Right renal cortex interstitium (tissue), 3 donors: ENCODE results near the gene DLG5. TPM values are rescaled to one million over a fixed set of nuclear protein-coding genes. Genes with fewer than 3 reads are reported as not detected.

Experiments used
- DNase-seq, 3 donors: peaks; one replicate each; pipeline ENCODE4 v3.0.0-alpha.2; 2013; ENCODE audit warnings: low read depth in 3 of 3, low spot score in 2 of 3
- polyA plus RNA-seq, 3 donors: library from polyadenylated mRNA; unstranded; fragments of 120-200 nt; gene quantifications; one replicate each; pipeline ENCODE4 v1.2.1, GENCODE V29; 2013; ENCODE audit not compliant: insufficient read length in 3 of 3

Gene DLG5
- polyA plus RNA-seq, 3 donors = 35.7 to 39.1 (median 37.7) TPM

GRCh38 chr10:77849039-77849664 is 77.4 kb downstream of the DLG5 start:
- no peak for DNase-seq

GRCh38 chr10:77846718-77847311 is 79.7 kb downstream of the DLG5 start:
- DNase-seq = peak in 2 of 3 donors; percentile 58 to 60

GRCh38 chr10:77845451-77845850 is 81.1 kb downstream of the DLG5 start:
- DNase-seq = no peak

- no peak for DNase-seq
Observed at GRCh38 chr10:77844713-77845445, 81.7 kb downstream of the DLG5 start.

GRCh38 chr10:77844177-77844576 is 82.4 kb downstream of the DLG5 start:
- no peak for DNase-seq

- DNase-seq = no peak
Observed at GRCh38 chr10:77843264-77843663, 83.3 kb downstream of the DLG5 start.

GRCh38 chr10:77842652-77843212 is 83.8 kb downstream of the DLG5 start:
- DNase-seq = no peak

- DNase-seq = no peak
Observed at GRCh38 chr10:77841711-77842375, 84.7 kb downstream of the DLG5 start.

- DNase-seq = no peak
Observed at GRCh38 chr10:77840636-77841035, 85.9 kb downstream of the DLG5 start.

GRCh38 chr10:77837925-77838595 is 88.5 kb downstream of the DLG5 start:
- no peak for DNase-seq

- no peak for DNase-seq
Observed at GRCh38 chr10:77837248-77837924, 89.2 kb downstream of the DLG5 start.

GRCh38 chr10:77836299-77836820 is 90.2 kb downstream of the DLG5 start:
- DNase-seq = no peak

- DNase-seq = no peak
Observed at GRCh38 chr10:77835669-77836086, 90.9 kb downstream of the DLG5 start.

- DNase-seq = no peak
Observed at GRCh38 chr10:77834943-77835668, 91.4 kb downstream of the DLG5 start.

- no peak for DNase-seq
Observed at GRCh38 chr10:77834540-77834939, 92.0 kb downstream of the DLG5 start.

GRCh38 chr10:77833792-77834191 is 92.8 kb downstream of the DLG5 start:
- DNase-seq = no peak

- no peak for DNase-seq
Observed at GRCh38 chr10:77833225-77833624, 93.3 kb downstream of the DLG5 start.

- DNase-seq = no peak
Observed at GRCh38 chr10:77832238-77832637, 94.3 kb downstream of the DLG5 start.

- no peak for DNase-seq
Observed at GRCh38 chr10:77829356-77829755, 97.2 kb downstream of the DLG5 start.
